Keratinocyte (primary cell): ENCODE results near the gene IL1RAPL1. TPM values are rescaled to one million over a fixed set of nuclear protein-coding genes. Genes with fewer than 3 reads are reported as not detected.

Source experiments
- DNase-seq: peaks from one replicate; pipeline ENCODE4 v3.0.0-alpha.2; 2011; ENCODE audit warnings: low read depth, missing footprints, low spot score
- FAIRE-seq: peaks from 2 replicates; lab custom pipeline; 2011; peaks lifted over from hg19 to GRCh38; lab: Jason Lieb, UNC
- H2AFZ ChIP-seq: 2 replicates; pipeline ENCODE4 v1.6.0; 2012; ENCODE audit warnings: low read length, control low read depth, inconsistent platforms; ENCODE audit not compliant: control insufficient read depth
- H3K27ac ChIP-seq: 2 replicates; pipeline ENCODE4 v1.5.1; 2011; ENCODE audit warnings: low read length; ENCODE audit not compliant: control insufficient read depth, insufficient read depth
- H3K27me3 ChIP-seq: 3 replicates; pipeline ENCODE4 v1.6.0; 2011; ENCODE audit warnings: low read length; ENCODE audit not compliant: control insufficient read depth, insufficient read depth; ENCODE audit errors: extremely low read depth
- H3K36me3 ChIP-seq, 2 experiments: 2 replicates in 1 of 2; 3 replicates in 1 of 2; pipeline ENCODE4 v1.5.1; 2011; ENCODE audit warnings: low read length in 2 of 2, mild to moderate bottlenecking in 1 of 2; ENCODE audit not compliant: control insufficient read depth in 2 of 2, insufficient read depth in 2 of 2; ENCODE audit errors: extremely low read depth in 1 of 2
- H3K4me1 ChIP-seq: 3 replicates; pipeline ENCODE4 v1.5.1; 2011; ENCODE audit warnings: low read length; ENCODE audit not compliant: control insufficient read depth, insufficient read depth; ENCODE audit errors: extremely low read depth
- H3K4me2 ChIP-seq: 3 replicates; pipeline ENCODE4 v1.6.0; 2011; ENCODE audit warnings: low read depth, low read length; ENCODE audit not compliant: control insufficient read depth, insufficient read depth; ENCODE audit errors: extremely low read depth
- H3K4me3 ChIP-seq, 3 experiments: fragments of 200-600 bp in 1 of 3; sonication (generic) in 1 of 3; 2 replicates in 2 of 3; 3 replicates in 1 of 3; pipeline ENCODE4 v1.5.1; 2011 to 2016; ENCODE audit warnings: low read length in 3 of 3, mild to moderate bottlenecking in 3 of 3, control low read depth in 2 of 3, inconsistent platforms in 1 of 3, low read depth in 1 of 3, mixed read lengths in 1 of 3, mixed run types in 1 of 3, moderate library complexity in 1 of 3; ENCODE audit not compliant: control insufficient read depth in 2 of 3, insufficient read depth in 2 of 3; ENCODE audit errors: extremely low read depth in 1 of 3
- H3K79me2 ChIP-seq: 2 replicates; pipeline ENCODE4 v1.6.0; 2012; ENCODE audit warnings: low read length; ENCODE audit not compliant: control insufficient read depth, insufficient read depth
- H3K9ac ChIP-seq: 3 replicates; pipeline ENCODE4 v1.6.0; 2011; ENCODE audit warnings: low read length; ENCODE audit not compliant: control insufficient read depth, insufficient read depth; ENCODE audit errors: extremely low read depth
- H3K9me1 ChIP-seq: 3 replicates; pipeline ENCODE4 v1.6.0; 2011; ENCODE audit warnings: low read length; ENCODE audit not compliant: control insufficient read depth, insufficient read depth; ENCODE audit errors: extremely low read depth
- H3K9me3 ChIP-seq: 2 replicates; pipeline ENCODE4 v1.5.1; 2012; ENCODE audit warnings: low read depth, low read length; ENCODE audit not compliant: control insufficient read depth
- H4K20me1 ChIP-seq: 3 replicates; pipeline ENCODE4 v1.6.0; 2011; ENCODE audit warnings: low read length; ENCODE audit not compliant: control insufficient read depth, insufficient read depth; ENCODE audit errors: extremely low read depth
- EZH2 ChIP-seq: IDR thresholded peaks from one replicate; pipeline ENCODE4 v1.6.1; 2012; ENCODE audit warnings: inconsistent platforms, mild to moderate bottlenecking, low read length, moderate library complexity
- dilution Hi-C: fragments of 300-500 bp; cut with MboI; formaldehyde crosslinking; loops from one replicate; pipeline ENCODE4 v1.7.0; 2020; ENCODE audit warnings: low sequenced_read_pairs; ENCODE audit not compliant: extremely low pct_ligation_motif_present
- polyA plus RNA-seq, 5 experiments: library from polyadenylated mRNA; depleted of rRNA in 3 of 5; stranded (reverse) in 3 of 5; stranded (forward) in 1 of 5; unstranded in 1 of 5; fragments of >200 nt; gene quantifications; 1 replicate in 1 of 5; 2 replicates in 3 of 5; 3 replicates in 1 of 5; pipeline versions ENCODE4 v1.2.1 to v1.2.3, GENCODE V29; 2011 to 2012; ENCODE audit warnings: missing spikeins in 2 of 5, low read depth in 1 of 5, low replicate concordance in 1 of 5
- TF ChIP-seq, protein P1 (sequence below), 3 experiments: IDR thresholded peaks in 1 of 3; conservative IDR thresholded peaks in 1 of 3; optimal IDR thresholded peaks in 1 of 3; 2 replicates in 2 of 3; 3 replicates in 1 of 3; pipeline versions ENCODE3 to v1.5.1; 2011; ENCODE audit warnings: low read length in 3 of 3, mild to moderate bottlenecking in 3 of 3, moderate library complexity in 2 of 3, control low read depth in 1 of 3, inconsistent platforms in 1 of 3; ENCODE audit not compliant: insufficient read depth in 2 of 3; ENCODE audit errors: extremely low read depth in 1 of 3

The IL1RAPL1 gene
- polyA plus RNA-seq, 1 donor (not counting 4 experiments of a cell fraction or from before 2014, with no cell fraction given): 2.8 TPM

DNA sequence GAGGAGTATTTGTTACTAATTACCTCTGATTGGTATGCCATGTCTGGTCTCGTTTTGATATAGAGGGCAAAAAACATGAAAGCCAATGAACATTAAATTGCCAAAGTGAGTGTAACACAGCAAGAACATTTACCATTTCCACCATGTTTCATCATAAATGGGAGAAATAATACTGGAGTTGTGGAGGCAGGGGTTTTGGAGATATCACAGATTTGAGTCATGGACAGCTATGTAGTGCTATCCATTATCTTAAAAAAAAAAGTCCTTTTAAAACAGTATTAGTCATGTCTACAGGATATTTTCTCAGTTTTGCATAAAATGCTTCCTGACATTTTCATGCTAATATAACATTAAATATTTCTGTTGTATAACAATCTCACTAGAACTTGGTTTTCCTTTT lies 301.2 kb downstream of the IL1RAPL1 start:
- Histone ChIP-seq H3K27me3 (no peaks in the 10 kb centered on the region), H3K9me3 (no peaks in the 10 kb centered on the region), H3K9me1 (no peaks in the 10 kb centered on the region), H3K4me3 (no peak overlapping the region), H3K27ac (no peak overlapping the region), H4K20me1 (no peaks in the 10 kb centered on the region), H2AFZ (no peak overlapping the region), H3K4me2 (no peak overlapping the region), H3K36me3 (no peaks in the 10 kb centered on the region), H3K4me1 (no peaks in the 10 kb centered on the region), H3K79me2 (no peaks in the 10 kb centered on the region), H3K9ac (no peak overlapping the region)
- dilution Hi-C loops: no loop called here
- TF ChIP-seq EZH2: no peak
- TF ChIP-seq, protein P1, sequence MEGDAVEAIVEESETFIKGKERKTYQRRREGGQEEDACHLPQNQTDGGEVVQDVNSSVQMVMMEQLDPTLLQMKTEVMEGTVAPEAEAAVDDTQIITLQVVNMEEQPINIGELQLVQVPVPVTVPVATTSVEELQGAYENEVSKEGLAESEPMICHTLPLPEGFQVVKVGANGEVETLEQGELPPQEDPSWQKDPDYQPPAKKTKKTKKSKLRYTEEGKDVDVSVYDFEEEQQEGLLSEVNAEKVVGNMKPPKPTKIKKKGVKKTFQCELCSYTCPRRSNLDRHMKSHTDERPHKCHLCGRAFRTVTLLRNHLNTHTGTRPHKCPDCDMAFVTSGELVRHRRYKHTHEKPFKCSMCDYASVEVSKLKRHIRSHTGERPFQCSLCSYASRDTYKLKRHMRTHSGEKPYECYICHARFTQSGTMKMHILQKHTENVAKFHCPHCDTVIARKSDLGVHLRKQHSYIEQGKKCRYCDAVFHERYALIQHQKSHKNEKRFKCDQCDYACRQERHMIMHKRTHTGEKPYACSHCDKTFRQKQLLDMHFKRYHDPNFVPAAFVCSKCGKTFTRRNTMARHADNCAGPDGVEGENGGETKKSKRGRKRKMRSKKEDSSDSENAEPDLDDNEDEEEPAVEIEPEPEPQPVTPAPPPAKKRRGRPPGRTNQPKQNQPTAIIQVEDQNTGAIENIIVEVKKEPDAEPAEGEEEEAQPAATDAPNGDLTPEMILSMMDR (optimal IDR thresholded peaks at IDR 0.05 in 1 of 3, IDR thresholded peaks at IDR 0.05 in 1 of 3, conservative IDR thresholded peaks at IDR 0.05 in 1 of 3; ENCODE audit: extremely low read depth in 1 of 3, insufficient read depth in 2 of 3, low read length in 3 of 3): no peak
- DNase-seq: no peak
- no peak for FAIRE-seq

DNA sequence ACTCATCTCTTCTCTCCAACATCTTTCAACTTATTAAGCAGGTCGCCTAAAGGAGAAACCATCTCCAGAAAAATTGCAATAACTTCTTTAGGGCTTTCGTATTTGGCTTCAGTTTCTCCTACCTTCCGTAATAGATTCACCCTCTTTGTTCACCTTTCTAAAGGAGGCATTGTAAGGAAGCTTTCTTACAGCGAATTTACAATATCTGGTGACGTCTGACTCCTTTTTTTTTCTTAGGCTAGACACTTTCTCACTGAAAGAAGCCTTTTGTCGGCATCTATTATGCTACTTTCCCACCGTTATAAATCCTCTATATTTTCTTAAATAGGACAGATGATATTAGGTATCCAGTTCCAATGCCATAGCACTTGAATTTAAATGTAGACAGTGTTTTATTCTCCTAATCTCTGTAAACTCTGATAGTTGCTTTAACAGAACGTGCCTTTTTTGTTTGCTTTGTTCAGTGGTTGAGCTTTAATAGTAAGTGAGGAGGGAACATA lies 302.4 kb downstream of the IL1RAPL1 start:
- no peak overlapping the region for H2AFZ ChIP-seq
- H3K4me1 ChIP-seq: no peaks in the 10 kb centered on the region
- FAIRE-seq (no peak), DNase-seq (no peak)
- H4K20me1 ChIP-seq: no peaks in the 10 kb centered on the region
- no peak overlapping the region for H3K4me3 ChIP-seq
- H3K9ac ChIP-seq: no peak overlapping the region
- no peaks in the 10 kb centered on the region for H3K79me2 ChIP-seq
- H3K4me2 ChIP-seq: no peak overlapping the region
- H3K9me3 ChIP-seq: no peaks in the 10 kb centered on the region
- H3K36me3 ChIP-seq: no peaks in the 10 kb centered on the region
- no peaks in the 10 kb centered on the region for H3K27me3 ChIP-seq
- no peaks in the 10 kb centered on the region for H3K9me1 ChIP-seq
- dilution Hi-C loops: no loop called here
- no peak overlapping the region for H3K27ac ChIP-seq
- TF ChIP-seq EZH2: no peak
- TF ChIP-seq, protein P1 (optimal IDR thresholded peaks at IDR 0.05 in 1 of 3, IDR thresholded peaks at IDR 0.05 in 1 of 3, conservative IDR thresholded peaks at IDR 0.05 in 1 of 3; ENCODE audit: extremely low read depth in 1 of 3, insufficient read depth in 2 of 3, low read length in 3 of 3): no peak
